ENCODE results near the gene RAB1B.
"Not testable (repeated sequence)": the region's sequence is repeated elsewhere in the genome, so short reads cannot be mapped to it uniquely, and the experiment has no call there.

The RAB1B gene

DNA sequence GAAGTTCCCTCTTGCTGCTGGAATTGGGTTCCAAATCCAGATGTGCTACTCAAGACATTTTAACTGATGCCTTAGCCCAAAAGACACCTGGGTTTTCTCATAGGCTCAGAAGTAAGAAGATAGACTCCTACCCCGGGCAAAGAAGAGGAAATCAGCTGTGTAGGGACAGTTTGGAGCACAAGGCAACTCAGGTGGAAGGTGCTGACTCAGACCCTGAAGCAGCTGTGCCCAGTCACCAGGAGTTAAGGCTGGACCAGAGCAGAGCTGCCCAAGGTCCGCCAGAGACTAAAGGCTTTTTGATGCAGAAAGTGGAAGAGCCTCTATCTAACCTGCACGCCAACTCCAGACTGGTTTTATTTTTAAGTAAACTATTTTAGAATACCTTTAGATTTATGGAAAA is 20.6 kb upstream of the RAB1B start:
- peaks cover 15% of the 10 kb centered on the region for H3K4me1 Mint-ChIP-seq
- no peak overlapping the region for H3K4me3 Mint-ChIP-seq
- H3K27me3 Mint-ChIP-seq (ENCODE audit: low read depth): no peaks in the 10 kb centered on the region
- peaks cover 14% of the 10 kb centered on the region for H3K36me3 Mint-ChIP-seq (ENCODE audit: low read depth)
- H3K9me3 Mint-ChIP-seq: no peaks in the 10 kb centered on the region
- no peak overlapping the region for H3K27ac Mint-ChIP-seq
- TF ChIP-seq, protein P1, sequence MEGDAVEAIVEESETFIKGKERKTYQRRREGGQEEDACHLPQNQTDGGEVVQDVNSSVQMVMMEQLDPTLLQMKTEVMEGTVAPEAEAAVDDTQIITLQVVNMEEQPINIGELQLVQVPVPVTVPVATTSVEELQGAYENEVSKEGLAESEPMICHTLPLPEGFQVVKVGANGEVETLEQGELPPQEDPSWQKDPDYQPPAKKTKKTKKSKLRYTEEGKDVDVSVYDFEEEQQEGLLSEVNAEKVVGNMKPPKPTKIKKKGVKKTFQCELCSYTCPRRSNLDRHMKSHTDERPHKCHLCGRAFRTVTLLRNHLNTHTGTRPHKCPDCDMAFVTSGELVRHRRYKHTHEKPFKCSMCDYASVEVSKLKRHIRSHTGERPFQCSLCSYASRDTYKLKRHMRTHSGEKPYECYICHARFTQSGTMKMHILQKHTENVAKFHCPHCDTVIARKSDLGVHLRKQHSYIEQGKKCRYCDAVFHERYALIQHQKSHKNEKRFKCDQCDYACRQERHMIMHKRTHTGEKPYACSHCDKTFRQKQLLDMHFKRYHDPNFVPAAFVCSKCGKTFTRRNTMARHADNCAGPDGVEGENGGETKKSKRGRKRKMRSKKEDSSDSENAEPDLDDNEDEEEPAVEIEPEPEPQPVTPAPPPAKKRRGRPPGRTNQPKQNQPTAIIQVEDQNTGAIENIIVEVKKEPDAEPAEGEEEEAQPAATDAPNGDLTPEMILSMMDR (IDR thresholded peaks at IDR 0.05; ENCODE audit: unreplicated experiment in 3 of 3): no peak

DNA sequence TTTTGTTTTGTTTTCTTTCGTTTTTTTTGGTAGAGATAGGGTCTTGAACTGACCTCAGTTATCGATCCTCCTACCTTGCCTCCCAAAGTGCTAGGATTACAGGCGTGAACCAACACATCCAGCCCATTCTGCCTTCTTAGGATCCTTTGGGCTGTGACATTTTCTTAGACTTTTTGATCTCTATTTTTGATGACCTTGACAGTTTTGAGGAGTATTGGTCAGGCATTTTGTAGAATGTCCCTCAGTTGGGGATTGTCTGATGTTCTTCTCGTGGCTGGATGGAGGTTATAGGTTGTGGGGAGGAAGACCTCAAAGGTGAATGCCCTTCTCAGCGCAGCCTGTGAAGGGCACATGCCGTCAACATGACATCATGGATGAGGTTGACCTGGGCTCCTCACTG is 19.5 kb upstream of the RAB1B start:
- Mint-ChIP-seq H3K27ac (no peak overlapping the region), H3K4me3 (no peak overlapping the region), H3K36me3 (ENCODE audit: low read depth) (peaks cover 14% of the 10 kb centered on the region), H3K9me3 (no peaks in the 10 kb centered on the region), H3K4me1 (peaks cover 10% of the 10 kb centered on the region), H3K27me3 (ENCODE audit: low read depth) (no peaks in the 10 kb centered on the region)
- TF ChIP-seq, protein P1 (IDR thresholded peaks at IDR 0.05; ENCODE audit: unreplicated experiment in 3 of 3): no peak

DNA sequence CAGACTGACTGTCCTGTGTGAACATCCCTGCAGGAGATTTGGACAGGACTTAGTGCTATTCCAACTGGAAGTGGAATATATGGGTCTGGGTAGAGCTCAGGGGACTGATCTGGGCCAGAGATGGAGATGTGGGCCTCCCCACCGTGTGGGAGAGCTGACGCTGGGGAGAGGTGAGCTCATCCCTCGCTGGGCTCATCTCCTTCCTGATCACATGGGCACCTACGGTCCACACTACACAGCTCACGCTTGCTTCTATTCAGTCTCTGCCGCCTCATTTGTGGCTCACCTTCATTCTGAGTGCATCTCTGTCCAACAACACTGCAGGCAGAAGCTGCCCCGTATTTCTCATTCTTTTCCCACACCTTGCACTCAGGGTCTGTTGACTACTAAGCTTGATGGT is 16.6 kb upstream of the RAB1B start:
- Mint-ChIP-seq H3K27me3 (ENCODE audit: low read depth) (peaks cover 3% of the 10 kb centered on the region), H3K9me3 (no peaks in the 10 kb centered on the region), H3K4me1 (peaks cover 3% of the 10 kb centered on the region), H3K27ac (no peak overlapping the region), H3K36me3 (ENCODE audit: low read depth) (peaks cover 5% of the 10 kb centered on the region), H3K4me3 (peak overlapping the region in 1 of 3 experiments; percentile 16)
- TF ChIP-seq, protein P1 (IDR thresholded peaks at IDR 0.05; ENCODE audit: unreplicated experiment in 3 of 3): no peak

DNA sequence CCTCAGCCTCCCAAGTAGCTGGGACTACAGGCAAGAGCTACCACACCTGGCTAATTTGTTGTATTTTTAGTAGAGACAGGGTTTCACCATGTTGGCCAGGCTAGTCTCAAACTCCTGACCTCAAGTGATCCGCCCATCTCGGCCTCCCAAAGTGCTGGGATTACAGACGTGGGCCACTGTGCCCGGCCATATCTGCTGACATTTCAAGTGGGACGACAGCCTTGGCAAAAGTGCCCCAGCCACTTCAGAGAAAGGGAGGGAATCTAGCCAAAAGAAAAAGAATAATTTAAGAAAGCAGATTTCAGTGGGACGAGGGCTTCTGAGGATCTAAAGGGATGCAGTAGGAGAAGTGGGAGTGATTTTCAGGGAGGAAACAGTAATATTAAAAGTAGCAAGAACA is 15.4 kb upstream of the RAB1B start:
- not testable (repeated sequence) for H3K27ac Mint-ChIP-seq
- H3K4me3 Mint-ChIP-seq: peak overlapping the region in 2 of 3 experiments; percentile 26 to 60

DNA sequence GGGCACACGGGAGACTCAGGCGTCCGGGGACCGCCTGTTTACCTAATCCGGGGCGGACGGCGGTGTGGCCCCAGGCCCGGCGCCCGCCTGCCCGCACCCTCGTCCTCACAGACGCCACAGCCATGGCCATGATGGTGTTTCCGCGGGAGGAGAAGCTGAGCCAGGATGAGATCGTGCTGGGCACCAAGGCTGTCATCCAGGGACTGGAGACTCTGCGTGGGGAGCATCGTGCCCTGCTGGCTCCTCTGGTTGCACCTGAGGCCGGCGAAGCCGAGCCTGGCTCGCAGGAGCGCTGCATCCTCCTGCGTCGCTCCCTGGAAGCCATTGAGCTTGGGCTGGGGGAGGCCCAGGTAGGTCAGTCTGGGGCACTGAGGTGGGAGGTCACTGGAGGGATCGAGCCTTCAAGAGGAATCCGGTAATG is 10.0 kb upstream of the RAB1B start:
- H3K36me3 Mint-ChIP-seq (ENCODE audit: low read depth): peaks cover 28% of the 10 kb centered on the region
- no peak overlapping the region for H3K27ac Mint-ChIP-seq
- H3K9me3 Mint-ChIP-seq: no peaks in the 10 kb centered on the region
- H3K4me3 Mint-ChIP-seq: peak overlapping the region; percentile 83 to 93 (median 92)
- TF ChIP-seq, protein P1 (IDR thresholded peaks at IDR 0.05; ENCODE audit: unreplicated experiment in 3 of 3): peak in 1 of 3 experiments; percentile 46
- H3K4me1 Mint-ChIP-seq: peaks cover 21% of the 10 kb centered on the region
- H3K27me3 Mint-ChIP-seq (ENCODE audit: low read depth): peaks cover 4% of the 10 kb centered on the region

More for the DNA sequence above, 15.4 kb upstream of the RAB1B start:
- not testable (repeated sequence) for H3K9me3 Mint-ChIP-seq; H3K36me3 Mint-ChIP-seq (ENCODE audit: low read depth); H3K27me3 Mint-ChIP-seq (ENCODE audit: low read depth); H3K4me1 Mint-ChIP-seq

DNA sequence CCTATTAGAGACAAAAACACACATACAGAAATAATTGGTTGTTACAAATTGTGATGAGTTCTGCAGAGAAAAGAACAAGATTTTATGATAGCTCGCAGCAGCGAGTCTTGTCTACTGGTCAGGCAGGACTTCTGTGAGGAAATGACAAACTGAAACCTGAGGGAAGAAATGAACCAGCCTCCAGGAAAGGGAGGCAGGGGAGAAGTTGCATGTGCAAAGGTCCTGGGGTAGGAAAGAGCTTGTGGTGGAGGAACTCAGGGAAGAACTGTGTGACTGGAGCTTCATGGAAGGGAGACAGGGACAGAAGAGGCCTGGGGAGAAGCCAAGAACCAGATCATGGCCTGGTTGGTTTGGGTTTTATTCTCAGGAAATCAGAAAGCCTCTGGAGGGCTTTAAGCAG is 9.2 kb upstream of the RAB1B start:
- Mint-ChIP-seq H3K4me3 (peak overlapping the region; percentile 83 to 93 (median 92)), H3K36me3 (ENCODE audit: low read depth) (peaks cover 30% of the 10 kb centered on the region), H3K27ac (peak overlapping the region in 1 of 3 experiments; percentile 68), H3K4me1 (peaks cover 21% of the 10 kb centered on the region), H3K27me3 (ENCODE audit: low read depth) (peaks cover 4% of the 10 kb centered on the region), H3K9me3 (no peaks in the 10 kb centered on the region)
- TF ChIP-seq, protein P1 (IDR thresholded peaks at IDR 0.05; ENCODE audit: unreplicated experiment in 3 of 3): no peak
